GM19239 (cell line): ENCODE data around the gene ZNF600.
A peak's percentile ranks its signal among the peaks of the same experiment; 100 is the strongest.
"Not testable (repeated sequence)": the region's sequence is repeated elsewhere in the genome, so short reads cannot be mapped to it uniquely, and the experiment has no call there.

Experiments used
- DNase-seq: peaks from one replicate; pipeline ENCODE4 v3.0.0; 2011; ENCODE audit warnings: low spot score; ENCODE audit not compliant: insufficient read length
- FAIRE-seq: peaks from 2 replicates; lab custom pipeline; 2011; peaks lifted over from hg19 to GRCh38; lab: Jason Lieb, UNC

The ZNF600 gene

DNA sequence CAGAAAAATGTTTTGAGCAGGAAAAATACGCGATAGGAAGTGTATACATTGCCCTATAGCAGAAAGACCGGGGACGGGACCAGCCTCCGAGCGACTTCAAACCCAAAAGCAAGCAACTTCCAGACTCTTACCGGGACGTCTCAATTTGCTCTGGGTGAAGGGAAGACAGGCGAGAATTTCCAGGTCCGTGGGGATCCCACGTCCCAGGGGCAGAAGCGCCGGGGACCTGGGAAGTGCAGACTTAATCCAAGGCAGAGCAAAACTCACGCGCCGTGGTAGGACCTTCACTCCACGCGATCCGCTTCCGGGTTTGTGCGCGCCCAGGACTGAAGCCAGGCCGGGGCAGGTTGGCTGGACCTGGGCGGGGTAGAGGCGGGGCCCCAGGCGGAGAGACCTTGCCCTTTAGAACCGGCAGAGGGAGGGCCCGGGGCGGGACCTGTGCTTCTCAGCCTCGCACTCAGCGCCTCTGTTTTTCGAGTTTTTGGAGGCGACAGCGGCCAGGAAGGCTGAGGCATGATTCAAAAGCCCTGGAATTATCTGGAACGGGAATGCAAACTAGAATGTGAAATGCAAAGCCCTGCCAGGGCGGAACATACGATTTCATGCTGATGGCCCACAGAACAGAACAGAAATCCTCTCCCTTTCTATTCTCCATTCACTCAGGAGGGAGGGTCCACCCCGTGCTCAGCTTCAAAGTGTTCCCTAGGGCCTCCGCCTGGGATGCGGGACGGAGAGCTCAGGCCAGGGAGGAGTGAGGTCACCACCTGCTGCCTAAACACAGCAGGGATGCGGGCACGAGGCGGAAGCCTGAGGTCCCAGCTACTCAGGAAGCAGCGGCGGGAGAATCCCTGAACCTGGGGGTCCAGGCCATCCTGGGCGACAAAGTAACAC is at the start of gene ZNF600:
TSS of gene ZNF600 (minus strand) at position 328 of the 891 bp plus-strand sequence. CDS start 7,903 bp downstream, outside the sequence.
- FAIRE-seq: peak; percentile 90
- DNase-seq: peak; percentile 40

DNA sequence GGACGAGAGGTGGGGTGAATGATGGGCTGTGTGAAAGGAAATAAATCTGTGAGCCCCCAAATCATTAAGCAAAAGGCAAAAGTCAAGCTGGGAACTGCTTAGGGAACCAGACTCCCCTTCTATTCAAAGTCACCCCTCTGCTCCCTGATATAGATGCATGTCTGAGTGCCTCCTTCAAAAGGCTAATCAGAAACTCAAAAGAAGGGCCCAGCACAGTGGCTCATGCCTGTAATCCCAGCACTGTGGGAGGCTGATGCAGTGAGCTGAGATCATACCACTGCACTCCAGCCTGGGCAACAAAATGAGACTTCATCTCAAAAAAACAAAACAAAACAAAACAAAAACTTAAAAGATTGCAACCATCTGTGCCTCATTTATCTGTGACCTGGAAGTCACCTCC is 47.7 kb upstream of the ZNF600 start:
- not testable (repeated sequence) for DNase-seq, FAIRE-seq

DNA sequence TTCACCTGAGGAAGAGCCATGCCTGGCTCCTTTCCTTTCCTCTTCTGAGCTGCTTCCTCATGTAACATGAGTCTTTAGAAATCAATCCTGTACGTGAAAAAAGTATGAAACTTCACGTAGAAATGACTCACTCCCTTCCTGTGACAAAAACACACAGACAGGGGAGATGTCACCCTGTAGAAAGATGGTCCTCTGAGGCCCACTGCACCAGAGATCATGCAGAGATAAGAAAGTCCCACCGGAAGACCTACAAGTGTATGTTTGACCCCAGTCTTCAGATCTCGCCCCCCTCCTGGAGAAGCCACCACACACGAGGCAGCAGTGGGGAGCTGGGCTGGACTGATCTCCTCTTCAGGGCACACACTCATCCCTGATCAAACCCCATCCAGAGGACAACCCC is 47.0 kb upstream of the ZNF600 start:
- not testable (repeated sequence) for DNase-seq, FAIRE-seq

DNA sequence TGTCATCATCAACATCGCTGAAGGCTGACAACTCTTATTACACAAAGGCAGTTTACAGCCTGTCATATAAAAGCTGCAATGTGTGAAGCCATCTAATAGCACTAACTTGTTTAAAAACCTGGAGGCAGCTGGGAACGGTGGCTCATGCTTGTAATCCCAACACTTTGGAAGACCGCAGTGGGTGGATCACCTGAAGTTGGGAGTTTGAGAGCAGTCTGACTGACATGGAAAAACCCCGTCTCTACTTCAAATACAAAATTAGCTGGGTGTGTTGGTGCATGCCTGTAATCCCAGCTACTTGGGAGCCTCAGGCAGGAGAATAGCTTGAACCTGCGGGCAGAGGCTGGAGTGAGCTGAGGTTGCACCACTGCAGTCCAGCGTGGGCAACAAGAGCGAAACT is 43.3 kb upstream of the ZNF600 start:
- not testable (repeated sequence) for DNase-seq, FAIRE-seq

DNA sequence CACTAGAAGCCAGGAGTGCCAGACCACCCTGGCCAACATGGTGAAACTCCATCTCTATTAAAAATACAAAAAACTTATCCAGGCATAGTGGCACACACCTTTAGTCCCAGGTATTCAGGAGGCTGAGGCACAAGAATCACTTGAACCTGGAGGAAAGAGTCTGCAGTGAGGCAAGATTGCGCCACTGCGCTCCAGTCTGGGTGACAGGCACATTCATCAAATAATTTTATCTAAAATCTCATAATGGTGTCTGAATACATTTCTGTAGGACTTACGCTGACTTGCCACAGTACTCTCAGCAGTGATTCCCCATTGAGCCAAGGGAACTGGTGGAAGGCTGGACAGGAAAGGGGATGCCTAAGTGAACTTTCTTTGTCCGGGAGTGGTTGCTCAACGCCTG is 39.2 kb upstream of the ZNF600 start:
- no peak for DNase-seq
- FAIRE-seq: no peak

- no peak for FAIRE-seq
- DNase-seq: no peak
These were observed 37.1 kb upstream of the ZNF600 start for GRCh38 chr19:52823676-52824075.

GRCh38 chr19:52821204-52821960 is 34.8 kb upstream of the ZNF600 start, which contains the start of gene ZNF28:
Gene ZNF28 (minus strand): TSS chr19:52821633. CDS start chr19:52817958, 3,675 bp downstream.
- DNase-seq: not testable (repeated sequence)

GRCh38 chr19:52820472-52821203 is 34.0 kb upstream of the ZNF600 start:
- FAIRE-seq: peak; percentile 31
- DNase-seq: not testable (repeated sequence)

More at GRCh38 chr19:52821204-52821960, 34.8 kb upstream of the ZNF600 start, which contains the start of gene ZNF28:
- peak; percentile 100 for FAIRE-seq

- FAIRE-seq (no peak), DNase-seq (no peak)
These were observed 23.2 kb upstream of the ZNF600 start for GRCh38 chr19:52809801-52810200.

- FAIRE-seq: not testable (repeated sequence)
These were observed 13.5 kb upstream of the ZNF600 start for GRCh38 chr19:52799950-52800640.

DNA sequence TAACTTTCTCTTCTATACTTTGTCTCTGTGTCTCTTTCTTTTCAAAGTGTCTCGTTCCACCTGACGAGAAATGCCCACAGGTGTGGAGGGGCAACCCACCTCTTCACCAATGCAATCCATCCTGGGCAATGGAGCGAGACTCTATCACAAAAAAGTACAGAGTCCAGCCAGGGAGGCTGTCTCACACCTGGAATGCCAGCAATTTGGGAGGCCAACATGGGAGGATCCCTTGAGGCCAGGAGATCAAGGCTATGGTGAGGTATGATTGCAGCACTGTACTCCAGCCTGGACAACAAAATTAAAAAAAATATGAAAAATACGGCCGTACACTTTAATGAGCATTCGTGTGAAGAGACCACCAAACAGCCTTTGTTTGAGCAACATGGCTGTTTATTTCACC is 2.8 kb upstream of the ZNF600 start:
- FAIRE-seq (no peak), DNase-seq (no peak)

More at GRCh38 chr19:52799950-52800640, 13.5 kb upstream of the ZNF600 start:
- DNase-seq: not testable (repeated sequence)

DNA sequence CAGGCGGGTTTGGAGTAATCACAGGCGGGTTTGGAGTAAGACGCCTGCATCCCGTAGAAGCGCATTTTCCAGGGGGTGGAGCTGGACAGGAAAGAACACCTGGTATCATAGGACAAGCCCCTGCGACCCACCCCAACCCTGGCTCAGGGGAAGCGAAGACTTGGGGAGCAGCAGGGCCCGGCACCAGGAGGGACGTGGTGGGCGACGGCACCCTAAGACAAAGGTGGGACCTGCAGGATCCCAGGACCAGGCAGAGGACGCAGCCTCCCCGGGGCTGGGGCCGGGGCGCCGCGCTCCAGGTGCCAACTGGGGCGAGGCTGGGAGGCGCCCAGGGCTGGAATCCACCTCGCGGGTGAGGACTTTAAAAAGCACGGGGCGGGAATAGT is 520 bp downstream of the ZNF600 start:
- no peak for FAIRE-seq
- no peak for DNase-seq

- FAIRE-seq: no peak
These were observed 1.1 kb downstream of the ZNF600 start for GRCh38 chr19:52785506-52785905.

DNA sequence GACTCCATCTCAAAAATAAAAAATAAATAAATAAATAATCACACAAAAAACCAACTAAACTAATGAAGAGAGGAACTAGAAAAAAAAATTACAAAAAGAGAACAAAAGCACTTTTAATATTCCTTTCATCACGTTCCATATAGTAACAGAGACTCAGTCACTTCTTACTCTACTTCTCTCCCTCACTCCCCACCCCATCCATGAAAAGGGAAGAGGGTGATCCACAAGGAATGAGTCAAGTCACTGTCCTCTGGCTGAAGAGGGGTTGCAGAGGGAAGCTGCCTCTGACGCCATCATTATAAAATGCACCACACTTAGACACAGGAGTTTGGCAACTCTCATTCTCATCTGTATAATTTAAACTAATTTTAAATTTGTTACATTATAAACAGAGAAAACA is 3.7 kb downstream of the ZNF600 start:
- not testable (repeated sequence) for FAIRE-seq, DNase-seq

More at GRCh38 chr19:52785506-52785905, 1.1 kb downstream of the ZNF600 start:
- no peak for DNase-seq

- FAIRE-seq (no peak), DNase-seq (no peak)
These were observed 7.8 kb downstream of the ZNF600 start for GRCh38 chr19:52778811-52779210.

GRCh38 chr19:52756447-52756846 is 30.1 kb downstream of the ZNF600 start:
- DNase-seq, FAIRE-seq: not testable (repeated sequence)

DNA sequence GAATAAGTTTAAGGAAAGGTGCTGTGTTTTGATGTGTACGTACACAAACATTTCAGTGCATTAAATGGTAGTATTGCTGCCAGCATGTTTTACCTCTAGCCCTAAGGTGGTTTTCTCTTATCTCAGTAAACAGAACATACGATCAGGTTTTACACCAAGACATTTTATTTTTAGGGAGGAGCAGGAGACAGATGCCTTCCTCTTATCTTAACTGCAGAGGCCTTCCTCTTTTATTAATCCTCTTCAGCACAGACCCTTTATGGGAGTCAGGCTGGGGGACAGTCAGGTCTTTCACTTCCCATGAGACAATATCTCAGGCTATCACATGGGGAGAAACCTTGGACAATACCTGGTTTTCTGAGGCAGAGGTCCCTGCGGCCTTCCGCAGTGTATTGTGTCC is 36.8 kb downstream of the ZNF600 start:
- FAIRE-seq (no peak), DNase-seq (no peak)

DNA sequence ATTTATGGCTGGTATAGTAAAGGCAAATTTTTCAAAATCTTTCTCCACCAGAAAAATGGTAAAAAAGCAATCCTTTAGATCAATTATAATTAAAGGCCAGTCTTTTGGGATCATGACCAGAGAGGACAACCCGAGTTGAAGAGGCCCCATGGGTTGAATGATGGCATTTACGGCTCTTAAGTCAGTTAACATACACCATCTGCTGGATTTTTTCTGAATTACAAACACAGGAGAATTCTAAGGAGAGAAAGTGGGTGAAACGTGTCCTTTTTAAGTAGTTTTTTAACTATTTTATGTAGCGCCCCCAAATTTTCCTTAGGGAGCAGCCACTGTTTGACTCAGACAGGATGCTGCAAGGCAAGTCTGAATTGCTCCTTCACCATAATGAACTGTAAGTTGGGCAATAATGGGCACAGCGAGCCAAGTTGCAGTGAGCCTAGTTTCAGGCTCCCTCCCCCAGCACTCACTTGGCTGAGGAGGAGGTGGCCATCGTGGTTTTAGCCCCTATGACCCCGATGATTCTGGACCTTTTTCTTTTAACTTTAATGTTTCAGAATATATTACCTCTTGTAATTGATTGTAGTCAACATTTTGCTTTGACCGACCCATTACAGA is 38.1 kb downstream of the ZNF600 start:
- FAIRE-seq: no peak

DNA sequence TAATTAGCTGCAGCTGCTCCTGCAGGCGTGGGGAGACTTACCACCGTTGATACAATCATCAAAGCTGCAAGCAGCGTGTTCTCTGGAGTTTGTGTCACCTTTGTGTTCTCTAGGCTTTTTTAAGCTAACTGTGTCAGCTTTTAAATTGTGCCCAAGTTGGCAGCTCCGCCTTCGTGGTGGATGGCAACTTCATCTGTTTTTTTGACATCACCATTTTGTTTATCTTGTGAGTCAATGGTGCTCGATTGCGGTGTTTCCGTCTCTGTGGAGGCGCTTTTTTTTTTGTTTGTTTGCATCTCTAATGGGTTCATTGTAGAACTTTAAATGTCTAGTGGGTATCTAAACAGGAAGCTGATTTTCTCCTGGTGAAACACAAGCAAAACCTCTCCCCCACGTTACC is 40.7 kb downstream of the ZNF600 start:
- not testable (repeated sequence) for FAIRE-seq, DNase-seq

More for the DNA sequence above, 38.1 kb downstream of the ZNF600 start:
- DNase-seq: no peak
